WERI-Rb-1 (cell line): ENCODE data around the gene NRG3.

Experiments used
- DNase-seq: peaks from one replicate; pipeline ENCODE4 v3.0.0-alpha.2; 2020
- H3K27ac ChIP-seq: fragments of 250-450 bp; sonication (Bioruptor Pico); 2 replicates; pipeline ENCODE4 v1.5.1; 2020; ENCODE audit warnings: mild to moderate bottlenecking, moderate library complexity
- H3K27me3 ChIP-seq: fragments of 250-450 bp; sonication (Bioruptor Pico); 2 replicates; pipeline ENCODE4 v1.5.1; 2021; ENCODE audit warnings: mild to moderate bottlenecking, low read depth, moderate library complexity; ENCODE audit not compliant: insufficient read depth, severe bottlenecking
- H3K36me3 ChIP-seq: fragments of 250-450 bp; sonication (Bioruptor Pico); 2 replicates; pipeline ENCODE4 v1.5.1; 2020; ENCODE audit warnings: mild to moderate bottlenecking, moderate library complexity
- H3K4me3 ChIP-seq: 2 replicates; pipeline ENCODE4 v1.5.1; 2011; ENCODE audit warnings: low read depth, mild to moderate bottlenecking, control low read depth, low read length
- H3K9me3 ChIP-seq: fragments of 250-450 bp; sonication (Bioruptor Pico); 2 replicates; pipeline ENCODE4 v1.5.1; 2021; ENCODE audit warnings: mild to moderate bottlenecking, moderate library complexity; ENCODE audit not compliant: severe bottlenecking
- TF ChIP-seq, protein P1 (sequence below): IDR thresholded peaks from 2 replicates; pipeline ENCODE4 v1.5.1; 2011; ENCODE audit warnings: low read depth, mild to moderate bottlenecking, control low read depth, inconsistent platforms, low read length

The NRG3 gene

DNA sequence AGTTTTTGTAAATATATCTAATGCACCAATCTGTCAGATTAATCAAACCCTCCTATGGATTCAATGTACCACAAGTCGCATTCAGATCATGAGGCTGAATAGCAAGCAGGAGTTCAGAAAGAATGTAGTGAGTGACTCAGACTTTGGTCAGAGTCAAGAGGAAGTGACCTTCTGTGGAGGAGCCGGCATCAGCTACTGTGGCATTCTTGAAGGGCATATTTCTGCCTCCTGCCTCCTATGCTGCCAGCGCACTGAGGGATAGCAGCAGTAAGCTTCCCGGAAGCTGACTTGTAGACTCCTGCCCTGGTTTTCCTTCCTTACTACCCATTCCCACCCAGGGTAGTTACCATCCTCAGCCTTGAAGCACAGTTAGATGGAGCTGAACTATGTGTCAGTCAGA, 867.5 kb downstream of the NRG3 start:
- Histone ChIP-seq H3K27ac (no peak overlapping the region), H3K27me3 (no peaks in the 10 kb centered on the region), H3K4me3 (no peak overlapping the region), H3K9me3 (no peaks in the 10 kb centered on the region), H3K36me3 (no peaks in the 10 kb centered on the region)
- TF ChIP-seq, protein P1, sequence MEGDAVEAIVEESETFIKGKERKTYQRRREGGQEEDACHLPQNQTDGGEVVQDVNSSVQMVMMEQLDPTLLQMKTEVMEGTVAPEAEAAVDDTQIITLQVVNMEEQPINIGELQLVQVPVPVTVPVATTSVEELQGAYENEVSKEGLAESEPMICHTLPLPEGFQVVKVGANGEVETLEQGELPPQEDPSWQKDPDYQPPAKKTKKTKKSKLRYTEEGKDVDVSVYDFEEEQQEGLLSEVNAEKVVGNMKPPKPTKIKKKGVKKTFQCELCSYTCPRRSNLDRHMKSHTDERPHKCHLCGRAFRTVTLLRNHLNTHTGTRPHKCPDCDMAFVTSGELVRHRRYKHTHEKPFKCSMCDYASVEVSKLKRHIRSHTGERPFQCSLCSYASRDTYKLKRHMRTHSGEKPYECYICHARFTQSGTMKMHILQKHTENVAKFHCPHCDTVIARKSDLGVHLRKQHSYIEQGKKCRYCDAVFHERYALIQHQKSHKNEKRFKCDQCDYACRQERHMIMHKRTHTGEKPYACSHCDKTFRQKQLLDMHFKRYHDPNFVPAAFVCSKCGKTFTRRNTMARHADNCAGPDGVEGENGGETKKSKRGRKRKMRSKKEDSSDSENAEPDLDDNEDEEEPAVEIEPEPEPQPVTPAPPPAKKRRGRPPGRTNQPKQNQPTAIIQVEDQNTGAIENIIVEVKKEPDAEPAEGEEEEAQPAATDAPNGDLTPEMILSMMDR, result no peak
- DNase-seq, result no peak

DNA sequence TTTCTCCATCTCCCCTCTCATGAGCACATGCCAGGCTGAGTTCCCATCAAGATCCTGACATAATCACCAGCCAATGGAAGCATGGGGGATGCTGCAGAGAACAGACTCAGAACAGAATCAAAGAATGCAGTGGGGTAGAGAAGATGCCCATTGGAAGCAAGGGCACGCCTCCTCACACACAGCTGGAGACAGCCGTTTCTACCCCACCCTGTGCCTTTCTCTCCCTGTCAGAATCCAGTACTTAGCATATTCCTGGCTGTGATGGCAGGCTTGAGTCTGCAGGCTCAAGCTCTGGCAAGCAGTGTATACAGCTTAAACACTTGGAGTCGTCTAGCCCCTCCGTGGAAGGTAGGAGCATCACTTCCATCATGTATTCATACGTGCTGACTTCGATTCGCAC, 867.9 kb downstream of the NRG3 start:
- H3K9me3 ChIP-seq, result no peaks in the 10 kb centered on the region
- TF ChIP-seq, protein P1, result no peak
- no peaks in the 10 kb centered on the region for H3K36me3 ChIP-seq
- H3K27ac ChIP-seq, result no peak overlapping the region
- H3K4me3 ChIP-seq, result no peak overlapping the region
- DNase-seq, result no peak
- no peaks in the 10 kb centered on the region for H3K27me3 ChIP-seq

DNA sequence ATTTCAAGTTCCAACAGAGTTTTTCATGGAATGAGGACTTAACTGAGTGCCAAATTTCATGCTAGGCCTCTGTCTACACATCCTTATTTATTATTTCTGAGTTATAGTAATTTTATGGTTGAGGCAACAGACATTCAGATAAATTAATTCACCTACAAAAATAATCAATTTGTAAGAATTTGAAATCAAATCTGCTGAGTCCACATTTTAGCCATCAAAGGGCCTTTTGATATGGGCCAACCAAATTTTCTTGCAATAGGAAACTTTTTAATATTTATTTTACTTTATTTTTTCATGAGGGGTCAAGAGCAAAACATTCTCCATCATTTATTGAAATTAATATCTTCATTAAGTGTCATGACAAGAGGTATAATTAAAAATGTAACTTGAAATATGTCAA, 875.5 kb downstream of the NRG3 start:
- DNase-seq, result no peak
- Histone ChIP-seq H3K27ac (no peak overlapping the region), H3K9me3 (no peaks in the 10 kb centered on the region), H3K36me3 (no peaks in the 10 kb centered on the region), H3K4me3 (no peak overlapping the region), H3K27me3 (no peaks in the 10 kb centered on the region)
- TF ChIP-seq, protein P1, result no peak

DNA sequence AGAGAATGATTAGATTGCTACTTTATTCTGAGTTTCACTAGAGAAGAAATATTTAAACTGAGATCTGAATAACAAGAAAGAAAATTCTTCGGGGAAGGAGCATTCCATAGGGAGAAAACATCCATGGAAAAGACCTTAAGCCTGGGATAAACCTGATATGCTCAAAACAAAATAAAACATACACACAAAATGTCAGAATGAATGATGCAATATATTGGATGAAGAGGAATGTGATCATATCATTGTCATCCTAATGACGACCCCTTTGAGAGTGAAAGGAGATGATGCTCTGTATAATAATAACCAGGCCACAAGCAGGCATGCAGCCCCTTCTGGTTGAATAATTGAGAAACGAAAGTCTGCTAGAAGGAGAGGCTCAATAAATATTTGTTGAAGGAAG, 882.4 kb downstream of the NRG3 start:
- no peak for DNase-seq
- H3K36me3 ChIP-seq, result no peaks in the 10 kb centered on the region
- H3K4me3 ChIP-seq, result no peak overlapping the region
- no peaks in the 10 kb centered on the region for H3K27me3 ChIP-seq
- H3K9me3 ChIP-seq, result no peaks in the 10 kb centered on the region
- TF ChIP-seq, protein P1, result no peak
- H3K27ac ChIP-seq, result no peak overlapping the region

DNA sequence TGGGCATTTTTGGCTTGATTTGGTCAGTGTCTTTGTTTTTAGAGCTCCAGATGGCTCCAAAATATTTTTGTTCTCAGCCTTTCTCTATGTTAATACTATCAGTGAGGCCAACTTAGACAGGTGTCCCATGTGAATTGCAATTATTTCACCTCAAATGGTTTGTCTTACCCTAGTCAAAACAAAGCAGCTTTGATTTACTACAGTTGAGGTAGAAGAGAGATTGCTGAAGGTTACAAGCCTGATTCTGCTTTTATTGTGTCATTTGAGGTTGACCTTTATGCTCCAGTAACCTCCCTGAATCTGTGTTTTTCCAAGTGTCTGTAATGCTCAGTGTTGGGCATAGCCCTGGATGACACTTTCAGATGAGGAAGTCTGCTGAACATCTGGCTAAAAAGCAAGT, 882.9 kb downstream of the NRG3 start:
- no peaks in the 10 kb centered on the region for H3K27me3 ChIP-seq
- H3K9me3 ChIP-seq, result no peaks in the 10 kb centered on the region
- TF ChIP-seq, protein P1, result no peak
- DNase-seq, result no peak
- no peak overlapping the region for H3K27ac ChIP-seq
- no peaks in the 10 kb centered on the region for H3K36me3 ChIP-seq
- H3K4me3 ChIP-seq, result no peak overlapping the region

DNA sequence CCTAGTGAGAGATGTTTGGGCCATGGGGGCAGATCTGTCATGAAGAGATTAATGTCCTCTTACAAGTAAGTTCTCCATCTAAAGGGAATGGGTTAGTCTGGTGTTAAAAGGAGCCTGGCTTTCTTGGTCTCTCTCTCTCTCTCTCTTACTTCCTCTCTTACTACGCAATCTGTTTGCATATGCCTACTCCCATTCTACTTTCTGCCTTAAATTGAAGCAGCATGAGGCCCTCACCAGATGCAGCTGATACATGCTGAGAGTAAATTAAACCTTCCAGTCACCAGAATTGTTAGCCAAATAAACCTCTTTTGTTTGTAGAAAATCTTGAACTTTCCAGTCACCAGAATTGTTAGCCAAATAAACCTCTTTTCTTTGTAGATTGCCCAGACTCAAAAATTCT, 884.1 kb downstream of the NRG3 start:
- TF ChIP-seq, protein P1, result no peak
- no peak for DNase-seq
- H3K36me3 ChIP-seq, result no peaks in the 10 kb centered on the region
- H3K27ac ChIP-seq, result no peak overlapping the region
- no peak overlapping the region for H3K4me3 ChIP-seq
- no peaks in the 10 kb centered on the region for H3K27me3 ChIP-seq
- no peaks in the 10 kb centered on the region for H3K9me3 ChIP-seq
